ENCODE measurements around the gene OXER1.

Gene OXER1

DNA sequence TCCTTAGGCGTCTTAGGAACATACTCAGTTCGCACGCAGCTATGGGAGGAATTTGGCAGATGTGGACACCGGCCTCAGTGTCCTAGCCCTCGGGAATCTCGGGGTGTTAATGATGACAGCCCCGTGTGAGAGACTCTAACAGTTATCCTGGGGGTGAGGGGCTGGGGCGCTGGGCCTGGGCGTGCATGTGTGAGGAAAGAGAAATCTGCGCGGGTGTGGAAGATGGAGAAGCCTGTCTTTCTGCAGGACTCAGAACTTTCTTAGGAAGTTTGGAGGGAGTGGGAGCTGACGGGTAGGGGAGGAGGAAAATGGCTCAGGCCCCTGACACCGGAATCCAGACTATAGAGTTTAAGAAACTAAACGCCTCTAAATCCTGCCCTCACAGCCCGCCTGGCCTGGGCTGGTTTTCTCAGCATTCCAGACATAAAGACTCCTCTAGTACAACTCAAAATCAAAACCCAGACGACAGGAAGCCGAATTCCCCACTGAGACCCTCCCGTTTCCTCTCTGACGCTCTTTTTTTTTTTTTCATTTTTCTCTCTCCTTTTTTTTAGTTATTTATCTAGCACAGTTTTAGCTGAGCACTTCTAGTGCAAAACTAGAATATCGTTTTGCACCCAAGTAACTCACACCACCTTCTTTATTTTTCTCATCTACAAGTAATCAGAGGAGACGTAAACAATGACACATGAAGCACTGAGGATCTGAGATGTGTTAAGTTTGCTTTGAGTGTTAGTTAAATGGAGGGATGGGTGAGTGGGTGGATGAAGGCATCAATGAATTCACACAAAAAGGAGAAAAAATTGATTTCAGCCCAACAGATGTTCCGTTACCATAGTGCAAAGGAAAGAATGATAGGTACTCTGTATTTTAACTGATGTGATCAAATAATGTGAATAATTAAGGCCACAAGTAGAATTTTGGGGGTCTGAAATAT, 29.7 kb upstream of the OXER1 start:
- no peak for DNase-seq

DNA sequence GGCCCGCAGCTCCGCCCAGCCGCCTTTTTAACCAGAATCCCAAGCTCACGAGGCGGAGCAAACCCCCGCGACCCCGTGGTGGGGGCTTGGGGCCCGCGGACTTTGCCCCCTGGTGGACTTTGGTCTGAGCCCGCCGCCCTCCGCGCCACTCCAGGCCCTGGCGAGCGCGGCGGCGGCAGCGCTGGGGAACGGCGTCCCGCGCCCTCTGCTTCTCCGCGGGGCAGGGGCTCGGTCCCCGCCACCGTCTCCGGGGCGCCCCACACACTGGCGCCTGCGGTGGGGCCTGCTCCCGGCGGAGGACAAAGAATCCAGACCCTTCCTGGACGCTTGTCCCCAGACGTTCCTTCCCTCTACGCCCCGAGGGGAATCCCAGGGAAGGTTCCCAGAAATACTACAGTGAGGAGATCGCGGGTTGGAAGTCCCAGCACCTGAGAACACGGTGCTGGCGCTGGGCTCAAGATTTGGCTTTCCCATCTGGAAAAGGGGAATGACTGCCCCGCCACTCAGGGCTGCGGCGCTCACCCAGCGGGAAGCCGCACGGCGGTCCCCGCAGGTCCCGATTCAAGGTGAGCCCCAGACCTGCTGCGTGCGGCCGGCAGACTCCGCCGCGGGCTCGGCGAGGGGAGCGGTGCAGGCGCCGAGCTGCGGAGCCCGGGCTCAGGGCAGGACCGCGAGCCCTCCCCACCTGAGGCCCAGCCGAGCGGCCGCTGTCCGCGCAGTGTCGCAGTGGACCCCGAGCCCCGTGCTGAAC, 28.8 kb upstream of the OXER1 start, which contains the start of gene HAAO:
HAAO (minus strand) TSS at position 1 of the 751 bp plus-strand sequence. CDS start 47 bp downstream, outside the sequence.
- no peak for DNase-seq

DNA sequence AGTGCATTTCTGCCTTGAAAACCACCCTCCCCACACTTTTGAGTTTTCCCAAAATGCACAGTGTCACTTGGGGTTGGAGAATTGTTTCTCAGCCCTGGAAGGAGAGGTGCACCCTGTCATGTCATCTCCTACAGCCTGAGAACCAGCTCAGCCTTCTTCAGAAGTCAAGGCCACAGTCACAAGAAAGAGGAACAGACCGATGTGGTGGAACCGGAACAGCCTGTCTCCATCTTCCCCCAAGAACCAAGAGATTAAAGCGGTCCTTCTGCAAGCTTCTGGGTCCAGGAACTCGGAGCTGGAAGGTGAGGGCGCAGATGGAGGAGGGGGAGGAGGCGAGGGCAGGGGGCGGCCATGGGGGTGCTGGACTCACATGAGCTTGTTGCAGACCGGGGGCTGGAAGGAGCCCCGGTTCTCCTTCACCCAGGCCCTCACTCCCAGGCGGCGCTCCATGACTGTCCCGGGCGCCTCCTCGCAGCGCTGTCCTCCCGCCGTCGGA, 28.2 kb upstream of the OXER1 start:
- DNase-seq: no peak

DNA sequence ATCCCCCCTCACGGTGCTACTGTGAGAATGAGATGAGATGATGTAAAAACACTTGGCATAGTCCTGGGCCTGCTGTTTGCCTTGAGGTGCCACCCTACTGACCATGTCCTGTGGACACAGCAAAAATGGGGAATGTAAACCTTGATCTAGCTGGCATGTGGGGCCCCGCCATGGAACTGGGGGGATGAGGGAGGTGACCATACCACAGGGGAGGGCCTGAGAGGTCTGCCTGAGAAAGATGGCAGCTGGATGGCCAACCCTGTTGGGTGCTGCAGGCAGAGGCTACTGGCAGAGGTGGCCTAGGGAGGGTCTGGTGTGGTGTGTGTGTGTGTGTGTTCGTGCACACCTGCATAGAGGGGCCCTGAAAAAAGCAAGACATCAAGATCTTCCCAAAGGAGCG, 27.7 kb upstream of the OXER1 start:
- DNase-seq: no peak

DNA sequence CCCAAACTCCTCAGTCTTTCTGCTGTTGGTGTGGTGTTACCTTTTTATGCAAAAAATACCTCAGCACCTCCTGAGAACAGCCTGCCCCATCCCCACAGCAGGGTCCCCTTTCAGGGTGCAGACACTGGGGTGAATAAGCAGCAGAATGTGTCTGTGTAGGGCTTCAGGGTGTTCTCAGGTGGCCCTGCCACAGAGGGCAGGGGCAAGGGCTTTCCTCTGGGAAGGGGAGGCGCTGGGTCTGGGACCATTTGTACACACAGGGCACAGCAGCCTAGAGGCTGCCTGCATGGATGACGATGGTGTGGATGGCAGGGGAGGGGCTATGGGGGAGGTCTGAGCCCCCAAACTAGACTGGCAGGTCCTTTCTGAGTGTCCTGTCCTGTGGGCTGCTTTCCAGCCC, 25.8 kb upstream of the OXER1 start:
- DNase-seq: no peak

DNA sequence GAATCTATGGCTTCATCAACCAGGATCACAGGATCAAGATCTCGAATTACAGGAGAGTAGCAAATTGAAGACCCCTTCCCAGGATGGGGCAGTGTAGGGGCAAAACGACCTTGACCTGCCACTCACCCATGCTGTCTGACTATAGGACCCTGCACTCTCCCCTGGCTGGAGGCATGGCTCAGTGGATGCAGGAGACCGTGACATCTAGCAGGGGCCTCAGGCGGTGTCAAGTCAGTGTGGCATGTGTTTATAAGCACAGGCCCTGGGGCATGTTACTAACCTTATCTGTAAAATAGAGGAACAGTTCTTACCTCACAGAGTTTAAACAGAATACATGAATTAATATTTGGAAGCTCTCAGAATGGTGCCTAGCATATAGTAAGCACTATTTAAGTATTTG, 24.9 kb upstream of the OXER1 start:
- no peak for DNase-seq

DNA sequence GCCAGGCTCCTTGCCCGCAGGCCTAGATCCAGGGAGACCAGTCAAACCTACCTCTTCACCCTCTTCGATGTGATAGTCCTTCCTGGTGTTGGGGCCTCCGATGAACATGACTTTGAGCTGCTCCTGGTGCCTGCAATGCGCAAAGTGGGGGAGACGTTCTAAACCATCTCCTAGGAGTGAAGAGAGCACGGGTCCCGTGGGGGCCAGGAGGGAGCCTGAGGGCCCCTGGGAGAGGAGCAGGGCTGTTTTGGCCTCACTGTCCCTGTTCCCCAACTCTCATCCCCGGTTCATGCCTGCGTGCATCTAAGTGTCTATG, 24.5 kb upstream of the OXER1 start:
- no peak for DNase-seq

DNA sequence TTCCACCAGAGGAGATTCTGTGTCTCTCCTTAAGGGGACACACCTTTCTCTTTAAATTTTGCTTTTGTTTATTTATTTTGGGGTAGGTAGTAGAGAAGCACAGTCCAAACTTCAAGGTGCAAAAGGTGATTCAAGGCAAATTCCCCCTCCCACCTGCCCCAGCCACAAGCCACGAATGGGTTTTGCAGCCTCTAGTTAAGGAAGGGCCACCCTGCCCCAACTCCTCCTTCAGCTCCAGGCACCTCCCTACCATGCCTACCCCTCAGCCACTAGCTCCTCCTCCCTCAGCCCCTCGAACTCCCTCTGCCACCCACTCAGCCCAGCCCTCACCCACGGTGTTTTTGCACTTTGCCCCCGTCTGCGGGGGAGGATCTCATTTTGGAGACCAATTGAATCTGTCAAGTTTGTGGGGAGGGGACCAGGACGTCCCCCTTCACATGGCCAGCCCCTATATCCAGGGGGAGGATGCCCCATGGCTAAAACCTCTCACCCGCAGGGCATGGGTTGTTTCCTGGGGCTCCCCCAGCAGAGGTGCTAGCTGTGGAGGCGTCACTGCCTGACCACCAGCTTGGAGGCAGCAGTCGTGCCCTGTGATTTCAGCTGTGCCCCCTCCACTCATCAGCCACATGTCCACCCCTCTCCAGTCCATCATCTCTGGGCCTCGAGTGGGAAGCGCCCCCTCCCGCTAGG, 24.0 kb upstream of the OXER1 start:
- DNase-seq: no peak

DNA sequence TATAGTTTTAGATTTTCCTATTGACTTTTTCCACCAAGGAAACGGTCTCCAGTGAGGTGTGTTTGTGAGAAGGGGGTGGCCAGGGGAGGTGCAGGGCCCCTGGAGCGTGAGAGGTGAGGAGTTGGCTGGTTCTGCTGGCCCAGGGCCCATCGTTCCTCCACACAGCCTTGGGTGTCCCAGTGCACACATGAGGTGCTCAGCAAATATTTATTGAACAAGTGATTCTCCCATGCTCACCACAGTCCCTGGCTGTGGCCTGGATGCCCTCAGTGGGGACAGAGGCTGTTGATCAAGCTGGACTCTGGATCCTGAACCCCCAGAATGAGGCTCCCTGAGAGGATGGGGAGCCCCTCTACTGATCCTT, 23.5 kb upstream of the OXER1 start:
- DNase-seq: no peak

DNA sequence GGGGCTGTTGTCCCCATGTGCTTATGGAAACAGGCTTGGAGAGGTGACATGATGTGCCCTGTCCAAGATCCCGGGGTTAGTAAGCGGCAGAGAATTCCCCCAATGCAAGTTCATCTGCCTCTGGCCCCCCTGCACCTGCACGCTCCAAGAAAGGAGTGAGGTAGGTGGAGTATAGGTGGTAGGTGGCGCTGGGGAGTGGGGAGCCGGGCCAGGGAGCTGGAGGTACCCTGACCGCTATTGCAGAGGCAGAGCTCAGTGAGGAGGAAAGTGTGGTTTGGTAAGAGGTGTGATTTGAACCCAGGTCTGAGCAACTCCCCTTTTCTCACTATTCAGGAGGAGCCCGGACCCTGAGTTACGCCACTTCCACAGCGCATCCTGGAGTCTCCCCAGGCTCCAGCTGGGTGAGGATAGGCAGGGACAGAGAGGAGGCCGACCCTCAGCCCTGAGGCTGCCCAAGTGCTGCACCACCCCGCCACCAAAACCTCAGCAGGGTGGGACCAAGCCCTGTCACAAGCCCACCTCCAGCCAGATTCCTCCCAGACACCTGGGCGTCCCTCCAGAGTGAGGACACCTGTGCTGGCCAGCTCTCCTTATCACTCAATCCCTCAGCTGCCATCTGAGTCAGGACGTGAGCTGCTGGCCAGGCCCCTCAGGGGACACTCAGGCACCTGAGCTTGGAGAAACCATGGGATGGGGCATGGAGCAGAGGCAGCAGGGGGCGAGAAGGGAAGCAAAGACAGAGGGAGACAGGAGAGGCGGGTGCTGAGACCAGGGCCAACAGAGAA, 22.8 kb upstream of the OXER1 start:
- DNase-seq: no peak

DNA sequence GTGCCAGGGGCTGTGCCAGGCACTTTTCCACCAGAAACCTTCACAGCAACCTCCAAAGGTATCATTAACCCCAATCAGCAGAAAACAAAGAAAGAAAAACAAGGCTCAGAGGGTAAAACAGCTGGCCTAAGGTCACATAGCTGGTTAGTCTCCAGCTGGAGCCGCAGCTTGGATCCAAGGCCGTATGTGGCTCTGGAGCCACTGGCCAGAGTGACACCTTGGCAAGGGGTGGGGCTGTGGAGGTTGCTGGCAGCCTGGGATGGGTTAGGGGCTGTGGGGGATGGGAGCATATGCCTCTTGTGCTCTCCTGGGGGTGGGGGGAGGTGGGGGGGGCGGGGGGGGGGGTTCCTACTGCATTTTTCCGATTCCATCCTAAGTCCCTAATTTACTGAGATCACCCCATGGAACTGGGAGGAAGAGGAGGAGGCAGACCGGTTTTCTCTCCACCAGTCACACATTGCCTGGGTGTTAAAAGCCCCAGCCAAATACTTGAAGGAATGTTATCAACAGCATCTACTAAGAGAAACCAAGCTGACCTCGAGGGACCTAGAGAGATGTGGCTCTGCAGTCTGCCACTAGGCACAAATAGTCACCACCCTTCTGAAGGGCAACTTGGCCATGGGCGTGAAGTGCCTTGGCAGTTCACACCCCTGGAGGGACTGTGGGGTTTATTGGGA, 20.4 kb upstream of the OXER1 start:
- DNase-seq: no peak

DNA sequence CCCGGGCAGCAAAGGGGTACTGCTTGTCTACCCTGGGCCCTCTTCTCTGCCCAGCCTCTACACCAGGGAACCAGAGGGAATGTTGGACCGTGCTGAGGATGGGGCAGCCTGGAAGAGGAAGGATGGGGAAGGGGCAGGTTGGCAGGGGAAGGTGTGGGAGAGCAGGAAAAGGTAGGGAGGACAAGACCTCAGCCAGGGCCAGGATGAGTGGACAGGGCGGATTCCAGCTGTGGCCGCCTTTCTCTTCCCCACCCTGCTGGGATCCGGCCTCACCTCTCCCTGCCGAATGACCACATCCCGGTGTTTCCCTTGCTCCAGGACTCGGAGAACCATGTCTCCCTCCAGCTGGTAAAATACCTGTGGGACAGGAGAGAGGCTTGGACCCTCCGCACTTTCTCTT, 19.6 kb upstream of the OXER1 start:
- no peak for DNase-seq

DNA sequence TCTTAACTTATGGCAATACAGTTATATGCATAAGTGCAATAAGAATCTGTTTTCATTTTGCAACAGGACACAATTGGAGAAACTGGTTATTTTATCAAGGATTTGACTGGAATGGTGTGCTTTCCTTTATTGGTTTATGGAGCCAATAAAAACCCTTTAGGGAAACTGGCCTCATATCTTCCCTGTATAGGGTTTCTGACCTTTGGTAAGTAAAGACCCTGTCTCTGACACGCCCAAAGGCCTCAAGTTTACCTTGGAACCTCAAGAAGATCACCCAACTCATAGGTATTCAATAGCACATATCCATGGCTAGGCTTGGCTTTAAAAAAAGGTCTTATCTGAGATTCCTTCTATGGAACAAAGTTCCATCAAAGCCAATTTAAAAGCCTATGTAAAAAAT, 17.2 kb upstream of the OXER1 start:
- no peak for DNase-seq

DNA sequence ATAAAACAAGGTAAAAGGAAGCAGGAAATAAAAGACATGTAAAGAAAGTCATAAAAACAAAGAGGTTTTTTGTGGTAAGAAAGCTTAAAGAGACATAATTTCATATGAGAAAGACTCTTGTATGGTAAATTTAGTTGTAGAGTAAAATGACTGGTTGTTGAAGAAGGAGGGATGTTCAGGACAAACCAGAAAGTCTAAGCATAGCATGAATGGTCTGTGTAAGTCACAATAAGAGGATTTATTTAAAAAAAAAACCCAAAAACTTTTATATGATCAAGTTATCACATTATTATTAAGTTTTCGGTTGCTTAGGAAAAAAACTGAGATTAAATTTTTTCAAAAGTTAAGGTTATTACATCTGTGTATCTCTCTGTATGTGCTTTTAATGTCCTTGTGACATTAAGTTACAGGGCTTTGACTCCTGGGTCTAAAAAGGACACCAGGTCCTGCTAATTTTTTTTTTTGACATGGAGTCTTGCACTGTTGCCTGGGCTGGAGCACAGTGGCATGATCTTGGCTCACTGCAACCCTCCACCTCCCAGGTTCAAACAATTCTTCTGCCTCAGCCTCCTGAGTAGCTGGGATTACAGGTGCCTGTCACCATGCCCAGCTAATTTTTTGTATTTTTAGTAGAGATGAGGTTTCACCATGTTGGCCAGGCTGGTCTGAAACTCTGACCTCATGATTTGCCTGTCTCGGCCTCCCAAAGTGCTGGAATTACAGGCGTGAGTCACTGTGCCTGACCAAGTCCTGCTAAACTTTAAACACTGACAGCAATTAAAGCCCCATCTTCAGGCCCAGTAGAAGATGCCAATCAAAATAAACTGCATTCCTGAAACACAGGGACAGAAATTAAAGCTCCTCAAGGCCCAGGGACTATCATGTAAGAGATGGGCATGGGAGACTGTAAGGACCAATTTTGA, 14.2 kb upstream of the OXER1 start:
- no peak for DNase-seq

DNA sequence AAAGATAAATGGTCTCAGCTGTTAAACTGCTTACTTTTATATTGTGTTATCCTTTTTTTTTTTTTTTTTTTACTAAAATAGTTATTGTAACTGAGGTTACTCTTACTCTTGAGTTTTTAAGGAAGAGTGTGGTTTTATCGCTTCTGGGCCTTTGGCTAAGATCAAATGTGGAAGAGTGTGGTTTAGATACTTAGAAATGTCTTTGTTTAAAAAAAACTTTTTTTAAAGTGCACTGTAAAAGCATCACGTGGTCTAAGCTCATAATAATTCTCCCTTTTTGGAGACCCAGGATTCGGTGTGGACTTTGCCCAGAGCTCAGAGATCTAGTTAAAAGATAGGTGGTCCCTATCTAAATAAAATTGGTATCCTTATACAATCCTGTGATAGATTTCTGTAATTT, 11.9 kb upstream of the OXER1 start:
- no peak for DNase-seq

DNA sequence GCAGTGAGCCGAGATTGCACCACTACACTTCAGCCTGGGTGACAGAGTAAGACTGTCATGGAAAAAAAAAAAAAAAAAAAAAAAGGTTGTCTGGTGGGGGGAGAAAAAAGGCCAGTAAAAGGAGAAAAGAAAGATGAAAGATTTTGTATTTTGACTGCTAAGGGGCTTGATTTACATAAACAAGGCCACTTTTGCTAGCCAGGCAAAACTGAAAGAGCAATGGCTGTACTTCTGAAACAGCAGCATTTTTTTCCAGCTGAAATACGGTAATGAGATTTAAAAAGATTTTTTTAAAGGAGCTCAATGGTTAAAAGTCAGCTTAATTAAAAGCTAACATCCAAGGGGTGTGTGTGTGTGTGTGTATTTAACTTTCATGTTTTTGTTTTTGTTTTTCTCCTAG, 11.3 kb upstream of the OXER1 start:
- no peak for DNase-seq

DNA sequence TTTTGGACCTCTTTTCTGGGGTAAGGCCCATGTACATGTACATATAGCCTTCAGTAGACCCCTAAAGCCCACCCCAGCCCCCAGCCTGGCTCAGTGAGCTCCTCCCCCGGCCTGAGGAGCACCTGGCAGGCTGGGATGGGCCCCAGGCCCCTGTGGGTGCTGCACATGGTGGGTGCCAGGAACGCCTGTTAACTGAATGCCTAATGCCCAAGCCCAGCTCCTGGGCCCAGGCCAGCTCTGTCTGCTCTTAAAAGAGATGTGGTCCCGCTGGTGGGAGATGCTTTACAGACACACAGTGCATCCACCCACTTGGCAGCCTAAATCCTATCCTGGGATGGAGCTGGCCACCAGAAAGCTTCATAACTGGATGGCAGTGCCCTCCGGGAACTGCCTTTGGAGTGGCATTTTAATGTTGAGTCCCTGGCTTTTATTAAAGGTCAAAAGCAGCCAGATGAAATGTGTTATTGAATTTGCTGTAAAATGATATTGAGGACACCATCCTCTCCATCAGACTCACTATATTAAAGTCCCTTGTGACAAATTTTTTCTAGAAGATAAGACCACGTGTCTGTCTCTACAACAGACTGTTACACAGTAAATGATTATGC, 7.7 kb upstream of the OXER1 start:
- no peak for DNase-seq

DNA sequence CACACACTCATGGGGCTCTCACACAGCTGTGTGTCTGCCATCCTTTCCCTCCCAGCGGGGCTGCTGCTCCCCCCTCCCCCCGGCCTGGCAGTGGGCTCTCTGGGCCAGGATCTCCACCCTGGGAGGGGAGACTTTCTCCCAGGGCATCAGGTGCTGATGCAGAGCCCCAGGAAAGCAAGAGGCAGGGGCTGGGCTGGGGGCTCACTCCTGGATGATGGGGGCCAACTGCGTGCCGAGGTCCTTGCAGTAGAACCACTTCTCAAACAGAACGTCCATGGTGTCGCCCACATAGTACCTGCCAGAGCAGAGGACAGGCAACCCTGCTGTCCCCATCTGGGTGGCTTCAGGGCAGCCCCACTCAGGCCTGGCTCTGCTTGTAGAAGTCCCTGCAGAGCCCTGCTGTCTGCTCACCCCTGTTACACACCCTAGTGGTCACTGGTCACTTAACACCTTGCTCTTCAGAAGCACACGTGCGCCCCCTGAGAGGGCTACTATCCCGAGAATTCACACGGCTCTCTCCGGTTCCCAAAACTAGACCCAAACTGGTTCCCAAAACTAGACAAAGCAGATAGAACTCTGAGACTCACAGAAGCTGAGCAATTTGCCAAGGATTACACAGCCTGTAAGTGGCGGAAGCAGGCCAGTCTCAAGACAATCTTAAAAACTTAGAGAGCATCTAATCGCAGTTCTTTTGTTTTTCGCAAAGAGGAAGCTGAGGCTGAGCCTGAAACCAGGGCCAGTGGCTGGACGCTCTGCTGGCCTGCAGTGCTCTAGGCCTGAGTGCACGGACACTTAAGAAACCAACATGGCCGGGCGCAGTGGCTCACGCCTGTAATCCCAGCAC, 6.6 kb upstream of the OXER1 start:
- DNase-seq: no peak

DNA sequence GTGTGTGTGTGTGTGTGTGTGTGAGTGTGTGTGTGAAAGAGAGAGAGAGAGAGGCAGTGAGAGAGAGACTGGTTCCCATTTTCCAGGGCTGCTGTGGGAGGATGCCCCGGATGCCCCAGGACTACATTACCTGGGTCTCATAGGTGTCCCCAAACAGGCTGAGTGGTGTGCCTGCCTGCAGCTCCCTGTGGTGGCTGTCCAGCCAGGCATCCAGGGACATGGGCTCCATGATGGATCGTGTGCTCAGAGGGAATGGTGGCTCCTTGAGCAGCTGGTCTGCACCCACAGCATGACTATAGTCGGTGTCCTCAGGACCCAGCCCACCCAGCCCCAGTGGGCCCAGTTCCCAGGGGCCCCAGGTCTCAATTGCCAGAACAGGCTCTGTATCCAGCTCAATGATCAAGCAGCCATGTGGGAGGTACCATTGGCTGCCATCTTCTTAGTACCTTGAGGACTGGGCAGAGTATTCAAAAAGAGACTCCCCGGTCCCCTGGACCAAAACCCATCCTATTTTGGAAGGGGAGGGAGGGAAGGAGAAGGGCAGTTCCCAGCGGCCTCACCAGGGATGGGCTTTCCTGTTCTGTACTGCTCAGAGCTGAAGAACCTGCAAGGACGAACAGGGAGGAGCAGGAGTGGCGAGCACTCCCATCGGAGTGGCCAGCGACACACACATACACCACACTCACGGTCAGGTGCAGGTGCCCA, 5.8 kb upstream of the OXER1 start:
- DNase-seq: no peak
